Small intestine (tissue), 7 donors: ENCODE data around the gene RPS2. TPM values are rescaled to one million over a fixed set of nuclear protein-coding genes. Genes with fewer than 3 reads are reported as not detected.

Experiments
- DNase-seq, 2 donors: peaks; one replicate each; pipeline versions ENCODE4 v3.0.0 to v3.0.0-alpha.2; 2013
- FAIRE-seq: peaks from 2 replicates; lab custom pipeline; 2012; peaks lifted over from hg19 to GRCh38; lab: Jason Lieb, UNC
- H3K27ac ChIP-seq, 3 donors: one replicate each; pipeline ENCODE4 v1.5.1; 2013; ENCODE audit warnings: low read length in 2 of 3, mild to moderate bottlenecking in 2 of 3, control low read depth in 1 of 3, inconsistent platforms in 1 of 3, low read depth in 1 of 3, moderate library complexity in 1 of 3
- H3K27me3 ChIP-seq, 3 donors: one replicate each; pipeline ENCODE4 v1.6.1; 2013; ENCODE audit warnings: low read length in 3 of 3, inconsistent platforms in 1 of 3; ENCODE audit not compliant: control insufficient read depth in 3 of 3, insufficient read depth in 3 of 3
- H3K36me3 ChIP-seq, 3 donors: one replicate each; pipeline ENCODE4 v1.6.1; 2013; ENCODE audit warnings: low read length in 3 of 3, inconsistent platforms in 1 of 3, low read depth in 1 of 3, mild to moderate bottlenecking in 1 of 3, moderate library complexity in 1 of 3; ENCODE audit not compliant: control insufficient read depth in 3 of 3, insufficient read depth in 2 of 3
- H3K4me1 ChIP-seq, 3 donors: one replicate each; pipeline ENCODE4 v1.6.1; 2013; ENCODE audit warnings: low read length in 2 of 3, inconsistent platforms in 1 of 3, low read depth in 1 of 3, mild to moderate bottlenecking in 1 of 3, moderate library complexity in 1 of 3; ENCODE audit not compliant: control insufficient read depth in 3 of 3, insufficient read depth in 2 of 3
- H3K4me3 ChIP-seq, 3 donors: one replicate each; pipeline ENCODE4 v1.5.1; 2013; ENCODE audit warnings: low read length in 3 of 3, control low read depth in 1 of 3, inconsistent platforms in 1 of 3, low read depth in 1 of 3, mild to moderate bottlenecking in 1 of 3, moderate library complexity in 1 of 3
- H3K9me3 ChIP-seq, 2 donors: one replicate each; pipeline ENCODE4 v1.6.1; 2013; ENCODE audit warnings: low read depth in 1 of 2, low read length in 1 of 2; ENCODE audit not compliant: control insufficient read depth in 2 of 2, insufficient read depth in 1 of 2
- whole genome bisulfite sequencing, 3 donors: extraction: QIAGEN DNeasy Blood & Tissue Kit; methylation state at CpG; one replicate each; pipeline ENCODE4 v1.1.7; 2013; 5-methylcytosine and 5-hydroxymethylcytosine counted together
- polyA plus RNA-seq, 4 donors: library from polyadenylated mRNA; stranded (reverse) in 3 of 4; unstranded in 1 of 4; fragments of 200-250 nt in 3 of 4; fragments of 120-200 nt in 1 of 4; gene quantifications; one replicate each; pipeline versions ENCODE4 v1.2.1 to v1.2.3, GENCODE V29; 2013
- donor health status: healthy with polysubstance abuse.
- donor health status: control.
- donor health status: control.
- donor health status: Bipolar disorder and iron deficiency.
- donor health status: healthy.

The RPS2 gene
- polyA plus RNA-seq, 4 donors = 1,075 to 4,112 (median 2,558) TPM

DNA sequence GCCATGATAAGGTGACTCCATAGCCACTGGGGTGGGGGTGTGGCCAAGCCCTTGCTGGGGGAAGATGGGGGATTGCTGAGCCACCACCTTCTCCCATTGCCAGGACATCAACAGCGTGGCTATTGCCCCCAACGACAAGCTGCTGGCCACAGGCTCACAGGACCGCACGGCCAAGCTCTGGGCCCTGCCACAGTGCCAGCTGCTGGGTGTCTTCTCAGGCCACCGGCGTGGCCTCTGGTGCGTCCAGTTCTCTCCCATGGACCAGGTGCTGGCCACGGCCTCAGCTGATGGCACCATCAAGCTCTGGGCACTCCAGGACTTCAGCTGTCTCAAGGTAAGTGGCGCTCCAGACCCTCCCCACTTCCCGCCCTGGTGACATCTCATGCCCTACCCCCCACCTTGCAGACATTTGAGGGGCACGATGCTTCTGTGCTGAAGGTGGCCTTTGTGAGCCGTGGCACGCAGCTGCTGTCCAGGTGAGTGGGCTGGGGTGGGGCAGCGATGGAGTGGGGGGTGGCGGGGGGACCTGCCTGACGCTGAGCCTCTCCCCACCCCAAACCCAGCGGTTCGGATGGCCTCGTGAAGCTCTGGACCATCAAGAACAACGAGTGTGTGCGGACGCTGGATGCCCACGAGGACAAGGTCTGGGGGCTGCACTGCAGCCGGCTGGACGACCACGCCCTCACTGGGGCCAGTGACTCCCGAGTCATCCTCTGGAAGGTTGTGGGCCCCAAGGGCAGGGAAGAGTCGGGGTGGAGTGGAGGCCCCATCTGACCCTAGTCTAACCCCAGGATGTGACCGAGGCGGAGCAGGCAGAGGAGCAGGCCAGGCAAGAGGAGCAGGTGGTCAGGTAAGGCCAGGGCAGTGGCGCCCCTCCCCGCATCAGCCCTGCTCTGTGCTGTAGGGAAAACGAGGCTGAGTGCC lies 12.6 kb upstream of the RPS2 start:
- Histone ChIP-seq H3K4me1 (peaks cover 2 to 47% (median 5%) of the 10 kb centered on the region in 3 donors), H3K27ac (no peak overlapping the region), H3K9me3 (no peaks in the 10 kb centered on the region), H3K36me3 (peaks cover 0 to 51% (median 7%) of the 10 kb centered on the region in 3 donors), H3K4me3 (no peak overlapping the region), H3K27me3 (peaks cover 0 to 30% (median 5%) of the 10 kb centered on the region in 3 donors)
- DNase-seq (no peak), FAIRE-seq (no peak)
- 90 to 93% (median 91%) methylated on average over 31 to 33 of the region's 33 CpGs for whole genome bisulfite sequencing, 3 donors

DNA sequence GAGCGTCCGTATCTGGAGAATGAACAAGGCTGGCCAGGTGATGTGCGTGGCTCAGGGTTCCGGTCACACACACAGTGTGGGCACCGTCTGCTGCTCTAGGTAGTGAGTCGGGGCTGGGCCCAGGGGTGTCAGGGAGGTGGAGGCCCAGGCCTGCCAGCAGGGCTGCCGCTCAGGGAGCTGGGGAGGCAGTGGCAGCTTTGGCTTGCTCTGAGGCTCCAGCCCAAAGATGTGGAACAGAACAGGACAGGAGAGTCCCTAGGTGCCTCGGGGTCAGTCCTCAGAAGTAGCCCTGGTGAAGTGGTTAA lies 11.5 kb upstream of the RPS2 start:
- H3K27me3 ChIP-seq = peaks cover 0 to 20% (median 5%) of the 10 kb centered on the region in 3 donors
- H3K36me3 ChIP-seq = peaks cover 0 to 51% (median 7%) of the 10 kb centered on the region in 3 donors
- 90 to 96% (median 92%) methylated on average over 8 of the region's 8 CpGs for WGBS, 3 donors
- H3K4me1 ChIP-seq = peaks cover 2 to 37% (median 5%) of the 10 kb centered on the region in 3 donors
- no peak overlapping the region for H3K27ac ChIP-seq
- FAIRE-seq (no peak), DNase-seq (no peak)
- no peaks in the 10 kb centered on the region for H3K9me3 ChIP-seq
- H3K4me3 ChIP-seq = no peak overlapping the region

GRCh38 chr16:1975432-1976215 lies 11.0 kb upstream of the RPS2 start:
- peaks cover 0 to 14% (median 5%) of the 10 kb centered on the region in 3 donors for H3K27me3 ChIP-seq
- no peak for FAIRE-seq
- 90 to 95% (median 93%) methylated on average over 32 to 33 of the region's 33 CpGs for WGBS, 3 donors

DNA sequence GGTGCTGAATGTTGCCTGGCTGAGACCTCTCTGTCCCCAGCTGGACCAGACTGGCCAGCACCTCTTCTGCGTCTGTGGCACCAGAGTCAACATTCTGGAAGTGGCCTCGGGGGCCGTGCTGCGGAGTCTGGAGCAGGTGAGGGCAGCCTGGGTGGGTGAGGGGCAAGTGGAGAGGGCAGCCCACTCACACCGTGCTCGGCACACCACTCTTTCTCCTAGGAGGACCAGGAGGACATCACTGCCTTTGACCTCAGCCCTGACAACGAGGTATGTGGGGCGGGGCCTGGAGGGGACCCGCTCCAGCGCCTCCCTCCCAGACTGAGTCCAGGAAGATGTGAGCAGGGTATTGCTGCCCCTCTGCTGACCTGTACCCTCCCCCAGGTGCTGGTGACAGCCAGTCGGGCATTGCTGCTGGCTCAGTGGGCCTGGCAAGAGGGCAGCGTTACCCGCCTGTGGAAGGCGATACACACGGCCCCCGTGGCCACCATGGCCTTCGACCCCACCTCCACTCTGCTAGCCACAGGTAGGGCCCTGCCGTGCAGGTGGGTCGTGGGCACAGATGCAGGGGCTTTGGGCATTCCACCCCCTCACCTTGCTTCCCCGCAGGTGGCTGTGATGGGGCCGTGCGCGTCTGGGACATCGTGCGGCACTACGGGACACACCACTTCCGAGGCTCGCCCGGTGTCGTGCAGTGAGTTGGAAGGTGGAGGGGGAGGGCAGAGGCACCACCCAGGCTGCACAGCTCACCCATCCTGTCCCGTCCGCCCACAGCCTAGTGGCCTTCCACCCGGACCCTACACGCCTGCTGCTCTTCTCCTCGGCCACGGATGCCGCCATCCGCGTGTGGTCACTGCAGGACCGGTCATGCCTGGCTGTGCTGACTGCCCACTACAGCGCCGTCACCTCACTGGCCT lies 9.8 kb upstream of the RPS2 start:
- Histone ChIP-seq H3K27me3 (peaks cover 0 to 2% (median 0%) of the 10 kb centered on the region in 3 donors), H3K4me3 (no peak overlapping the region), H3K36me3 (peaks cover 0 to 51% (median 7%) of the 10 kb centered on the region in 3 donors), H3K9me3 (no peaks in the 10 kb centered on the region), H3K4me1 (peaks cover 0 to 24% (median 5%) of the 10 kb centered on the region in 3 donors), H3K27ac (no peak overlapping the region)
- DNase-seq = no peak
- FAIRE-seq = no peak
- WGBS, 3 donors = 94 to 95% (median 94%) methylated on average over 37 to 42 of the region's 42 CpGs

More at GRCh38 chr16:1975432-1976215, 11.0 kb upstream of the RPS2 start:
- no peaks in the 10 kb centered on the region for H3K9me3 ChIP-seq
- no peak overlapping the region for H3K4me3 ChIP-seq
- no peak overlapping the region for H3K27ac ChIP-seq
- no peak for DNase-seq
- H3K4me1 ChIP-seq = peaks cover 2 to 36% (median 5%) of the 10 kb centered on the region in 3 donors
- peaks cover 0 to 51% (median 7%) of the 10 kb centered on the region in 3 donors for H3K36me3 ChIP-seq

- no peaks in the 10 kb centered on the region for H3K27me3 ChIP-seq
- peaks cover 0 to 49% (median 7%) of the 10 kb centered on the region in 3 donors for H3K36me3 ChIP-seq
- FAIRE-seq = no peak
- no peak for DNase-seq
- H3K4me3 ChIP-seq = no peak overlapping the region
- H3K27ac ChIP-seq = no peak overlapping the region
- WGBS, 3 donors = 88 to 99% (median 92%) methylated on average over 12 to 16 of the region's 16 CpGs
- no peaks in the 10 kb centered on the region for H3K9me3 ChIP-seq
- H3K4me1 ChIP-seq = peaks cover 0 to 19% (median 5%) of the 10 kb centered on the region in 3 donors
These were observed 9.0 kb upstream of the RPS2 start for GRCh38 chr16:1973461-1974156.

- 2 to 3% (median 3%) methylated on average over 22 of the region's 22 CpGs for WGBS, 3 donors
- H3K4me3 ChIP-seq = peak overlapping the region; percentile 91 to 95 (median 91)
These were observed 7.9 kb upstream of the RPS2 start for GRCh38 chr16:1972490-1972877.

DNA sequence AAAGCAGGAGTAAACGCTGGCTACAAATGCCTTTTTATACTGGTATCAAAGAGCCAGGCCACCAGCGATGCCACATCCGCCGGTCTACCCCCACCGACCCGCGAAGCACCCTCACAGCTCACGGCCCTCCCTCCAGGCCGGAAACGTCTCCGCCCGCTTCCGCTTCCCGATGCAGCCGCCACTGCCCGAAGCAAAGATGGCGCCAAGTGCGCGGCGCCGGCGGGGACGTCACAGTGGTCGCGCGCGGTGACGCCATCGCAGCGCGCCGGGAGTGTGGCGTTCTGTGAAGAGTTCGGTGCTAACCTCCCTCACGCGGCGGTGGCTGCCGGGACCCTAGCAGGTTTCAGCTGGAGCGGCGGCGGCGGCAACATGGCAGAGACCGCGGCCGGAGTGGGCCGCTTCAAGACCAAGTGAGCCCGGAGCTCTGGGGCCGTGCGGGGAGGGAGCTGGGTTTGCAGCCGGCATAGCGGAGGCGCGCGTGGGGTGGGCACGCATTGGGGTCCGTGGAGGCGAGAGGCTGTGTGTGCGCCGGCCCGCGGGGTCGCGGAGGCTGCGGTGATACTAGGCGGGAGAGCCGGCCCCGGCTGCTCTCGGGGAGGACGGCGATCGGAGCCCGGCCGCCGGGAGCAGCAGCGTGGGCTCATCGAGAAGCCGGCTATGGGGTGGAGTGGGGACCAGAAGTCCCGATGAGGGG lies 7.3 kb upstream of the RPS2 start, which contains the start of gene TBL3:
TBL3 (plus strand) TSS at position 258 of the 694 bp plus-strand sequence; CDS start at position 370, 112 bp downstream.
- Histone ChIP-seq H3K9me3 (no peaks in the 10 kb centered on the region), H3K4me1 (peaks cover 0 to 14% (median 5%) of the 10 kb centered on the region in 3 donors), H3K36me3 (peaks cover 0 to 32% (median 7%) of the 10 kb centered on the region in 3 donors), H3K27ac (peak within 1 kb of the TSS; percentile 85 to 98 (median 94)), H3K27me3 (no peaks in the 10 kb centered on the region), H3K4me3 (peak within 1 kb of the TSS; percentile 91 to 95 (median 91))
- WGBS, 3 donors = 0 to 1% (median 0%) methylated on average over 62 to 78 of the region's 78 CpGs
- FAIRE-seq (no peak), DNase-seq (peak; percentile 91 to 98)

More at GRCh38 chr16:1972490-1972877, 7.9 kb upstream of the RPS2 start:
- H3K27ac ChIP-seq = peak overlapping the region in 2 of 3 donors; percentile 85 to 94
- peaks cover 0 to 14% (median 5%) of the 10 kb centered on the region in 3 donors for H3K4me1 ChIP-seq
- H3K9me3 ChIP-seq = no peaks in the 10 kb centered on the region
- peaks cover 0 to 38% (median 7%) of the 10 kb centered on the region in 3 donors for H3K36me3 ChIP-seq
- no peaks in the 10 kb centered on the region for H3K27me3 ChIP-seq
- peak; percentile 30 to 53 for DNase-seq
- FAIRE-seq = no peak
